ENCODE measurements around the gene MSH6.

The MSH6 gene

GRCh38 chr2:47811668-47812067 is 28.7 kb downstream of the MSH6 start:
- DNase-seq (ENCODE audit: low read depth), result no peak
- TF ChIP-seq, protein P1, sequence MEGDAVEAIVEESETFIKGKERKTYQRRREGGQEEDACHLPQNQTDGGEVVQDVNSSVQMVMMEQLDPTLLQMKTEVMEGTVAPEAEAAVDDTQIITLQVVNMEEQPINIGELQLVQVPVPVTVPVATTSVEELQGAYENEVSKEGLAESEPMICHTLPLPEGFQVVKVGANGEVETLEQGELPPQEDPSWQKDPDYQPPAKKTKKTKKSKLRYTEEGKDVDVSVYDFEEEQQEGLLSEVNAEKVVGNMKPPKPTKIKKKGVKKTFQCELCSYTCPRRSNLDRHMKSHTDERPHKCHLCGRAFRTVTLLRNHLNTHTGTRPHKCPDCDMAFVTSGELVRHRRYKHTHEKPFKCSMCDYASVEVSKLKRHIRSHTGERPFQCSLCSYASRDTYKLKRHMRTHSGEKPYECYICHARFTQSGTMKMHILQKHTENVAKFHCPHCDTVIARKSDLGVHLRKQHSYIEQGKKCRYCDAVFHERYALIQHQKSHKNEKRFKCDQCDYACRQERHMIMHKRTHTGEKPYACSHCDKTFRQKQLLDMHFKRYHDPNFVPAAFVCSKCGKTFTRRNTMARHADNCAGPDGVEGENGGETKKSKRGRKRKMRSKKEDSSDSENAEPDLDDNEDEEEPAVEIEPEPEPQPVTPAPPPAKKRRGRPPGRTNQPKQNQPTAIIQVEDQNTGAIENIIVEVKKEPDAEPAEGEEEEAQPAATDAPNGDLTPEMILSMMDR (IDR thresholded peaks at IDR 0.05; ENCODE audit: insufficient read depth, low read depth, low read length, missing control alignments), result no peak
- no peak overlapping the region for H3K4me3 ChIP-seq (ENCODE audit: low read length)

DNA sequence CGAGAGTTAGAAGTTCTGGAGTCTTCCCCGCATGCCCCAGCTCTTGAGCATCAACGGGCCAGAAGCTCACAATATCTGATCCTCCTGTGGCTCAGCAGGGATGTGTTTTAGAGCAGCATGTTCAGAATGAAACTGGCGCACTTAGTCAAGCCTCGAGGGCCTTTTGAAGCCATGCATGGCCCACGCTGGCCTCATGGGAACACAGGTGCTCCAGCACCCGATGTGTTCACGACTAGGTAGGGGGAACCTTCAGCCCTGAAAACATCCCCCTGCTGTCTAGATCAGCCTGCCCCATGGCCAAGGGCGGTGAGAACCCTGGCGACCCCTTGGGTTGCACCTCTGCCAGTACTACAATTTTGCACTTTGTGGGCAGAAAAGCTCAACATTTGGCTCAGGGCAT is 32.8 kb downstream of the MSH6 start:
- no peak for DNase-seq (ENCODE audit: low read depth)
- no peak overlapping the region for H3K4me3 ChIP-seq (ENCODE audit: low read length)
- TF ChIP-seq, protein P1 (IDR thresholded peaks at IDR 0.05; ENCODE audit: insufficient read depth, low read depth, low read length, missing control alignments), result no peak

- no peak overlapping the region for H3K4me3 ChIP-seq (ENCODE audit: low read length)
- TF ChIP-seq, protein P1 (IDR thresholded peaks at IDR 0.05; ENCODE audit: insufficient read depth, low read depth, low read length, missing control alignments), result no peak
- DNase-seq (ENCODE audit: low read depth), result no peak
These were observed 35.8 kb downstream of the MSH6 start for GRCh38 chr2:47818777-47819176.

- DNase-seq (ENCODE audit: low read depth), result no peak
- TF ChIP-seq, protein P1 (IDR thresholded peaks at IDR 0.05; ENCODE audit: insufficient read depth, low read depth, low read length, missing control alignments), result no peak
- no peak overlapping the region for H3K4me3 ChIP-seq (ENCODE audit: low read length)
These were observed 36.9 kb downstream of the MSH6 start for GRCh38 chr2:47819834-47820233.

DNA sequence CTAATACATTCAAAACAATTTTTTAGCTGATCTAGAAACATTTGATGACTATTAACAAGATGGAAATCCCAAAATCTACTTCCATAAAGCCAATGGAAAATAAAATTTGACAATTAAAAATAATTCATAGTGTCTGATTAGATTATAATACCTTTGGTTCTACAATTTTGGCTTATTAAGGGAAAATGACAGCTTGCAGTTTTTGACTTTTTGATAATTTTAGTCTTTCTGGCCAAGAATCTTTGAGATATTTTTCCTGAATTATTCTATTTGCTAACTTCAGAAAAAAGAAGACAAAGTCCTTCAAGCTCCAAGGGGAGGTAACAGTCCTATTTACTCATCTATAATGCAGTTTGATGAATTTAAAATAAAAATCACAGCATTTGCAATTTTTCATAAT is 39.6 kb downstream of the MSH6 start:
- no peak overlapping the region for H3K4me3 ChIP-seq (ENCODE audit: low read length)
- DNase-seq (ENCODE audit: low read depth), result no peak
- TF ChIP-seq, protein P1 (IDR thresholded peaks at IDR 0.05; ENCODE audit: insufficient read depth, low read depth, low read length, missing control alignments), result no peak

DNA sequence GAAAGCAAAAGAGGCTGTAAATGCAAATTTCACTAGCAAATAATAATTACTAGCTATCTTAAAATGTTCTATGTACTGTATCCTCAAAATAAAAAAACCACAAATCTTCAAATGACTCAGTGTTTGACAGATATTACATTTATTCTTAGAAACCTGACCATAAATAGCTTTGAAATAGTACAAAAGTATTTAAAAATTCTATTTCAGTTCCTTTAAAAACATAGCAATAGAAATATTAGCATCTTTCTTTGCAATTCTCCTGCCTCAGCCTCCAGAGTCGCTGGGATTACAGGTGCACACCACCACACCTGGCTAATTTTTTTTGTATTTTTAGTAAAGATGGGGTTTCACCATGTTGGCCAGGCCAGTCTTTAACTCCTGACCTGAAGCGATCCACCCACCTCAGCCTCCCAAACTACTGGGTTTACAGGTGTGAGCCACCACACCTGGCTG is 50.6 kb downstream of the MSH6 start:
- TF ChIP-seq, protein P1 (IDR thresholded peaks at IDR 0.05; ENCODE audit: insufficient read depth, low read depth, low read length, missing control alignments), result no peak
- no peak for DNase-seq (ENCODE audit: low read depth)
- no peak overlapping the region for H3K4me3 ChIP-seq (ENCODE audit: low read length)

GRCh38 chr2:47838249-47838648 is 55.3 kb downstream of the MSH6 start:
- TF ChIP-seq, protein P1 (IDR thresholded peaks at IDR 0.05; ENCODE audit: insufficient read depth, low read depth, low read length, missing control alignments), result no peak
- no peak overlapping the region for H3K4me3 ChIP-seq (ENCODE audit: low read length)
- no peak for DNase-seq (ENCODE audit: low read depth)

Measured in epithelial cell of esophagus (primary cell).